Activated T-cell treated with anti-CD3 and anti-CD28 coated beads, Interleukin-2, amount 50 U/mL, for 24 hours (primary cell): Measurements from ENCODE around the gene CCDC88C.
A peak's percentile ranks its signal among the peaks of the same experiment; 100 is the strongest.

ENCODE experiments used
- DNase-seq: peaks from one replicate; pipeline ENCODE4 v3.0.0-alpha.2; 2020
- H3K27ac Mint-ChIP-seq: 2 replicates; pipeline ENCODE4 v1.8.0; 2020; ENCODE audit warnings: mild to moderate bottlenecking, mixed read lengths
- H3K27me3 Mint-ChIP-seq: 2 replicates; pipeline ENCODE4 v1.8.0; 2020; ENCODE audit warnings: mixed read lengths
- H3K36me3 Mint-ChIP-seq: 2 replicates; pipeline ENCODE4 v1.8.0; 2020; ENCODE audit warnings: low read depth, mixed read lengths
- H3K4me1 Mint-ChIP-seq: 2 replicates; pipeline ENCODE4 v1.8.0; 2020; ENCODE audit warnings: low read depth, mixed read lengths
- H3K4me3 Mint-ChIP-seq: 2 replicates; pipeline ENCODE4 v1.8.0; 2020; ENCODE audit warnings: mild to moderate bottlenecking, moderate library complexity, mixed read lengths
- H3K9me3 Mint-ChIP-seq: 2 replicates; pipeline ENCODE4 v1.8.0; 2020; ENCODE audit warnings: mixed read lengths

Gene CCDC88C

DNA sequence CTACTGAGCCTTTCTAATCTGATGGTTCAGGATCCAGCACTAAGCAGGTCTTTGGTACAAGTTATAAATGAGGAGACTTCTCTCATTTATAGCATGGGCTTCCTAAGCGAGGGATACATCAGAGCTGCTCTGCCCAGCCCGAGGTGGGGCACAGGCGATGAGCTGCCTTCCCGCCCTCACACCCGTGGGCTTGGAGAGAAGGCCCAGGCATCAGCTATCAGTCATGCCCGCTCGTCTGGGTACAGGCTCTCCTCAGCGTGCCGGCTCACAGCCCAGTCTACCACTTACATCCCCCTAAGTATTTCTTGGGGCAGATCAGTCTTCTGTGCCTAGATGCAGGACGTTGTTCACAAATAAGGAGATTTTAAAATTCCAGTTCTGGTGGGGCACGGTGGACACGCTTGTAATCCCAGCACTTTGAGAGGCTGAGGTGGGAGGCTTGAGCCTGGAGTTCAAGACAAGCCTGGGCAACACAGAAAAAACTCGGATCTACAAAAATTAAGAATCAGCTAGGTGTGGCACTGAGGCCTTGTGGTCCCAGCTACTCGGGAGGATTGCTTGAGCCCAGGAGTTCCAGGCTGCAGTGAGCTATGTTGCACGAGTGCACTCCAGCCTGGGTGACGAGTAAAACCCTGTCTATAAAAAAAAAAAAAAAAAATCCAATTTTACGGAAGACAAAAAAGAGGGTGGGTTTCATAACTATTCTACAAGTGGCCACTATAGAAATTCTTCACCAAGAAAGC lies 57.0 kb downstream of the CCDC88C start:
- Mint-ChIP-seq H3K27me3 (no peaks in the 10 kb centered on the region), H3K4me3 (no peak overlapping the region), H3K9me3 (no peaks in the 10 kb centered on the region), H3K36me3 (peaks cover 37% of the 10 kb centered on the region), H3K4me1 (peaks cover 84% of the 10 kb centered on the region), H3K27ac (peak overlapping the region; percentile 59)
- no peak for DNase-seq

- peaks cover 84% of the 10 kb centered on the region for H3K4me1 Mint-ChIP-seq
- H3K9me3 Mint-ChIP-seq: no peaks in the 10 kb centered on the region
- H3K27me3 Mint-ChIP-seq: no peaks in the 10 kb centered on the region
- H3K27ac Mint-ChIP-seq: peak overlapping the region; percentile 82
- no peak for DNase-seq
- peaks cover 51% of the 10 kb centered on the region for H3K36me3 Mint-ChIP-seq
- H3K4me3 Mint-ChIP-seq: no peak overlapping the region
Measured at GRCh38 chr14:91358654-91359220, 58.9 kb downstream of the CCDC88C start.

GRCh38 chr14:91358025-91358319 lies 59.6 kb downstream of the CCDC88C start:
- Mint-ChIP-seq H3K27me3 (no peaks in the 10 kb centered on the region), H3K36me3 (peaks cover 59% of the 10 kb centered on the region), H3K4me3 (no peak overlapping the region), H3K27ac (peak overlapping the region; percentile 82), H3K4me1 (peaks cover 86% of the 10 kb centered on the region), H3K9me3 (no peaks in the 10 kb centered on the region)
- no peak for DNase-seq

GRCh38 chr14:91357272-91358024 lies 60.2 kb downstream of the CCDC88C start:
- Mint-ChIP-seq H3K27ac (peak overlapping the region; percentile 53), H3K36me3 (peaks cover 63% of the 10 kb centered on the region), H3K4me1 (peaks cover 88% of the 10 kb centered on the region), H3K27me3 (no peaks in the 10 kb centered on the region), H3K9me3 (no peaks in the 10 kb centered on the region), H3K4me3 (no peak overlapping the region)
- no peak for DNase-seq

- peak; percentile 38 for DNase-seq
- H3K36me3 Mint-ChIP-seq: peaks cover 70% of the 10 kb centered on the region
- H3K9me3 Mint-ChIP-seq: no peaks in the 10 kb centered on the region
- H3K27ac Mint-ChIP-seq: peak overlapping the region; percentile 74
- peaks cover 89% of the 10 kb centered on the region for H3K4me1 Mint-ChIP-seq
- peak overlapping the region; percentile 49 for H3K4me3 Mint-ChIP-seq
- no peaks in the 10 kb centered on the region for H3K27me3 Mint-ChIP-seq
Measured at GRCh38 chr14:91356181-91356763, 61.3 kb downstream of the CCDC88C start.

- peak; percentile 69 for DNase-seq
- Mint-ChIP-seq H3K9me3 (no peaks in the 10 kb centered on the region), H3K4me1 (peaks cover 91% of the 10 kb centered on the region), H3K36me3 (peaks cover 70% of the 10 kb centered on the region), H3K27ac (peak overlapping the region; percentile 74), H3K4me3 (peak overlapping the region; percentile 49), H3K27me3 (no peaks in the 10 kb centered on the region)
Measured at GRCh38 chr14:91354979-91355685, 62.5 kb downstream of the CCDC88C start.

- H3K27me3 Mint-ChIP-seq: no peaks in the 10 kb centered on the region
- H3K36me3 Mint-ChIP-seq: peaks cover 67% of the 10 kb centered on the region
- no peaks in the 10 kb centered on the region for H3K9me3 Mint-ChIP-seq
- H3K4me3 Mint-ChIP-seq: no peak overlapping the region
- H3K4me1 Mint-ChIP-seq: peaks cover 96% of the 10 kb centered on the region
- DNase-seq: peak; percentile 32
- peak overlapping the region; percentile 34 for H3K27ac Mint-ChIP-seq
Measured at GRCh38 chr14:91354221-91354916, 63.3 kb downstream of the CCDC88C start.

- peak overlapping the region; percentile 95 for H3K27ac Mint-ChIP-seq
- DNase-seq: peak; percentile 27
Measured at GRCh38 chr14:91352728-91353692, 64.6 kb downstream of the CCDC88C start.

DNA sequence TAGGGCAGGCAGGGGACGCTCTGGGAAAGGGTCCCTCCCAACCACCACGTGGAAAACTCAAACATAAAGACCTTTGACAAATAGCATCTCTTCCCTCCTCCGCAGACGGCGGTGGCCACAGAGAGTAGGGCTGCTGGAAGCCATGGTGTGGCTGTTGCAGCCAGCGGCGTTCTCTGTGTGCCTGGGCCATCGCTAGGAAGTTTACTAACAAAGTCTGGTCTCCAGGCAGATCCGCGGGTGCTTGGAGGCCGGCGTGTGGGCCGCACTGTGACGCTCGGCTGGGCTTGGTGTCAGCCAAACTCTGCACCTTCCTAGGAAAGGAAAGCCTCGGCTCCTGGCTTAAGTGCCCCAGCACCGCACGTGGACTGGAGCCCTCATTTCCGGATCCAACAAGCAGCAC lies 65.6 kb downstream of the CCDC88C start:
- H3K27ac Mint-ChIP-seq: peak overlapping the region; percentile 95
- peaks cover 49% of the 10 kb centered on the region for H3K36me3 Mint-ChIP-seq
- H3K4me1 Mint-ChIP-seq: peaks cover 96% of the 10 kb centered on the region
- no peaks in the 10 kb centered on the region for H3K9me3 Mint-ChIP-seq
- H3K4me3 Mint-ChIP-seq: peak overlapping the region; percentile 70
- H3K27me3 Mint-ChIP-seq: no peaks in the 10 kb centered on the region
- DNase-seq: peak; percentile 33

More at GRCh38 chr14:91352728-91353692, 64.6 kb downstream of the CCDC88C start:
- Mint-ChIP-seq H3K27me3 (no peaks in the 10 kb centered on the region), H3K4me1 (peaks cover 97% of the 10 kb centered on the region), H3K4me3 (no peak overlapping the region), H3K36me3 (peaks cover 54% of the 10 kb centered on the region), H3K9me3 (no peaks in the 10 kb centered on the region)

- H3K36me3 Mint-ChIP-seq: peaks cover 47% of the 10 kb centered on the region
- H3K9me3 Mint-ChIP-seq: no peaks in the 10 kb centered on the region
- no peaks in the 10 kb centered on the region for H3K27me3 Mint-ChIP-seq
- no peak for DNase-seq
- peaks cover 96% of the 10 kb centered on the region for H3K4me1 Mint-ChIP-seq
- peak overlapping the region; percentile 70 for H3K4me3 Mint-ChIP-seq
- peak overlapping the region; percentile 95 for H3K27ac Mint-ChIP-seq
Measured at GRCh38 chr14:91351512-91351862, 66.1 kb downstream of the CCDC88C start.

DNA sequence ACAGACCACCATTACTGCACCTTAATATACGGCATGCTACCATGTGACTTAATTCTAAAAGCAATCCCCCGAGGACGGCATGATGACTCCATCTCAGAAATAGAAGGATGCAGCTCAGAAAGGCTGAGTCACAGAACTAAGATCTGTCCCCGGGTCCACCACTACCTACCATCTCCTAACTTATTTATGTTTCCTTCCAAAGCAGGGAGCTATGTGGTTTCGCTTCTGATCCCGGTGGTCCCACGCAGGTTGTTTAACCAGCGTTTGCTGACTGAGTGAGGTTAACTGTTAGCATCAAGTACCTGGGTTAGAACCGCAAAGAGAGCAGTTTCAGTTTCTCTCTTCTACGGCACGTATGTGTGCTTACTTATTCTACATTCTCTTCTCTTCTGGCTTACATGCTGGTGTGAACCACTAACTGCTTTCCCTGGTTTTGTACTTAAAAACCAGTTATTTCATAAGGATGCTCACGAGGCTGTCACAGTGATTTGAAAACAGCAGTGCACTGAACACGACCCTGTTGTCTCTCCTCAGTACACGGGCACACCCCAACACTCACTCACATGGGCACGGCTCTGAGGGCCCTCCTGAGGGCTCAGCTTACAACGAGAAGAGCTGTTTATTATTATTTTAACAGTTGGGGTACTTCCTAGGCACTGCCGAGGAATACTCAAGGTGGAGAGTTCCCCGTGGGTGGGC lies 66.7 kb downstream of the CCDC88C start:
- H3K36me3 Mint-ChIP-seq: peaks cover 47% of the 10 kb centered on the region
- H3K27me3 Mint-ChIP-seq: no peaks in the 10 kb centered on the region
- peaks cover 96% of the 10 kb centered on the region for H3K4me1 Mint-ChIP-seq
- peak overlapping the region; percentile 70 for H3K4me3 Mint-ChIP-seq
- H3K27ac Mint-ChIP-seq: peak overlapping the region; percentile 95
- H3K9me3 Mint-ChIP-seq: no peaks in the 10 kb centered on the region
- peak; percentile 75 for DNase-seq

DNA sequence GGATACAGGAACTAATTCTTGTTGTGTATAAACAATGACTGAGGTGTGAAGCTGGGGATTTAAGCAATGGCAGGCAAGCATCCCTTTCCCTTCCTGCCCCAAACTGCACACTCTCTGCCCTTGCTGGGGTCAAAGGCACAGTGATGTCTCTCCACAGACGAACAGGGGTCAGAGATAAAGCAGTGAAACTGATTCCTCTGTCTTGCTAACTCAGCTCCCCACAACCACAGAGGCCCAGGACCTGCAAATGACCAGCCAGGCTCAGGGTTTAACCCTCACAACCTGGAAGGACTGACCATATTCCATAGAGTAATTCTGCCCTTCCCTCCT lies 67.2 kb downstream of the CCDC88C start:
- H3K9me3 Mint-ChIP-seq: no peaks in the 10 kb centered on the region
- H3K27me3 Mint-ChIP-seq: no peaks in the 10 kb centered on the region
- peak overlapping the region; percentile 70 for H3K4me3 Mint-ChIP-seq
- peaks cover 48% of the 10 kb centered on the region for H3K36me3 Mint-ChIP-seq
- DNase-seq: peak; percentile 44
- H3K4me1 Mint-ChIP-seq: peaks cover 94% of the 10 kb centered on the region
- peak overlapping the region; percentile 95 for H3K27ac Mint-ChIP-seq
